GM15510 (cell line): ENCODE data around the gene GHDC.

Experiments used
- POLR2A ChIP-seq: IDR thresholded peaks from 3 replicates; pipeline ENCODE4 v1.6.1; 2011; ENCODE audit warnings: borderline replicate concordance; ENCODE audit not compliant: insufficient read length; ENCODE audit errors: extremely low read depth

Gene GHDC

GRCh38 chr17:42193969-42194899 is at the start of gene GHDC:
GHDC (minus strand) TSS chr17:42194494; CDS start chr17:42193581, 913 bp downstream.
- peak; percentile 71 for TF ChIP-seq POLR2A

GRCh38 chr17:42243493-42243982 is 49.2 kb upstream of the GHDC start:
- TF ChIP-seq POLR2A: no peak

- TF ChIP-seq POLR2A: no peak
These were observed 47.6 kb upstream of the GHDC start for GRCh38 chr17:42241871-42242270.

GRCh38 chr17:42240201-42240600 is 45.9 kb upstream of the GHDC start:
- no peak for TF ChIP-seq POLR2A

- no peak for TF ChIP-seq POLR2A
These were observed 42.5 kb upstream of the GHDC start for GRCh38 chr17:42236760-42237159.

- TF ChIP-seq POLR2A: no peak
These were observed 39.7 kb upstream of the GHDC start for GRCh38 chr17:42233994-42234393.

- no peak for TF ChIP-seq POLR2A
These were observed 38.9 kb upstream of the GHDC start for GRCh38 chr17:42233156-42233555.

- no peak for TF ChIP-seq POLR2A
These were observed 35.9 kb upstream of the GHDC start for GRCh38 chr17:42230225-42230624.

- no peak for TF ChIP-seq POLR2A
These were observed 33.8 kb upstream of the GHDC start for GRCh38 chr17:42227849-42228700.

GRCh38 chr17:42225646-42226045 is 31.4 kb upstream of the GHDC start:
- TF ChIP-seq POLR2A: no peak

GRCh38 chr17:42224651-42225050 is 30.4 kb upstream of the GHDC start:
- TF ChIP-seq POLR2A: no peak

- no peak for TF ChIP-seq POLR2A
These were observed 27.8 kb upstream of the GHDC start for GRCh38 chr17:42221886-42222745.

GRCh38 chr17:42214156-42214555 is 19.9 kb upstream of the GHDC start:
- TF ChIP-seq POLR2A: no peak

GRCh38 chr17:42212382-42212781 is 18.1 kb upstream of the GHDC start:
- no peak for TF ChIP-seq POLR2A
